ENCODE data around the gene ATL1.
"Not testable (repeated sequence)": the region's sequence is repeated elsewhere in the genome, so short reads cannot be mapped to it uniquely, and the experiment has no call there.

GRCh38 chr14:50665300-50665699, 105.4 kb downstream of the ATL1 start:
- not testable (repeated sequence) for TF ChIP-seq POLR2A (IDR thresholded peaks at IDR 0.05; ENCODE audit: low read length); GATA1 (IDR thresholded peaks at IDR 0.05; ENCODE audit: low read depth, low read length)
